Breast epithelium (tissue), 3 donors: ENCODE measurements around the gene SRGAP2B.
"Not testable (repeated sequence)": the region's sequence is repeated elsewhere in the genome, so short reads cannot be mapped to it uniquely, and the experiment has no call there.

ENCODE experiments used
- CTCF ChIP-seq, 3 donors: fragments of 450-650 bp; IDR thresholded peaks; one replicate each; pipeline ENCODE4 v1.5.1; 2016 to 2017; ENCODE audit warnings: antibody characterized with exemption in 3 of 3, mild to moderate bottlenecking in 3 of 3, moderate library complexity in 3 of 3
- POLR2A ChIP-seq: fragments of 450-650 bp; IDR thresholded peaks from one replicate; pipeline ENCODE4 v1.6.1; 2016; ENCODE audit warnings: antibody characterized with exemption, mild to moderate bottlenecking, moderate library complexity

GRCh38 chr1:144900841-144901240, 194.3 kb downstream of the SRGAP2B start:
- TF ChIP-seq CTCF (IDR thresholded peaks at IDR 0.05); POLR2A: not testable (repeated sequence)
